Neural cell (in vitro differentiated cells): Measurements from ENCODE around the gene TTYH3.

Experiments
- EP300 ChIP-seq: fragments of 450-650 bp; conservative IDR thresholded peaks from 2 replicates; pipeline ENCODE4 v1.6.1; 2014; ENCODE audit warnings: antibody characterized with exemption, mild to moderate bottlenecking, moderate library complexity; ENCODE audit not compliant: poor library complexity, severe bottlenecking
- EZH2 ChIP-seq: fragments of 200-600, 300-800 bp; shearing (Covaris generic), sonication (generic); IDR thresholded peaks from 2 replicates; pipeline ENCODE4 v1.6.1; 2014; ENCODE audit warnings: antibody characterized with exemption, low read length, borderline replicate concordance, mild to moderate bottlenecking; ENCODE audit not compliant: insufficient read depth, poor library complexity, severe bottlenecking
- POLR2AphosphoS5 ChIP-seq: IDR thresholded peaks from 2 replicates; pipeline ENCODE4 v1.6.1; 2012
- RAD21 ChIP-seq: fragments of 450-650 bp; conservative IDR thresholded peaks from 2 replicates; pipeline ENCODE4 v1.6.1; 2014; ENCODE audit warnings: antibody characterized with exemption, mild to moderate bottlenecking, moderate library complexity
- SMC3 ChIP-seq: fragments of 450-650 bp; conservative IDR thresholded peaks from 2 replicates; pipeline ENCODE4 v1.6.1; 2014; ENCODE audit warnings: antibody characterized with exemption, mild to moderate bottlenecking, moderate library complexity; ENCODE audit not compliant: poor library complexity
- TF ChIP-seq, protein P1 (sequence below): fragments of 450-650 bp; IDR thresholded peaks from 2 replicates; pipeline ENCODE4 v1.5.1; 2014; ENCODE audit warnings: antibody characterized with exemption, mild to moderate bottlenecking, moderate library complexity; ENCODE audit not compliant: poor library complexity, severe bottlenecking
- TF ChIP-seq, protein P2 (sequence below): IDR thresholded peaks from 2 replicates; pipeline ENCODE4 v1.6.1; 2012; ENCODE audit warnings: borderline replicate concordance

DNA sequence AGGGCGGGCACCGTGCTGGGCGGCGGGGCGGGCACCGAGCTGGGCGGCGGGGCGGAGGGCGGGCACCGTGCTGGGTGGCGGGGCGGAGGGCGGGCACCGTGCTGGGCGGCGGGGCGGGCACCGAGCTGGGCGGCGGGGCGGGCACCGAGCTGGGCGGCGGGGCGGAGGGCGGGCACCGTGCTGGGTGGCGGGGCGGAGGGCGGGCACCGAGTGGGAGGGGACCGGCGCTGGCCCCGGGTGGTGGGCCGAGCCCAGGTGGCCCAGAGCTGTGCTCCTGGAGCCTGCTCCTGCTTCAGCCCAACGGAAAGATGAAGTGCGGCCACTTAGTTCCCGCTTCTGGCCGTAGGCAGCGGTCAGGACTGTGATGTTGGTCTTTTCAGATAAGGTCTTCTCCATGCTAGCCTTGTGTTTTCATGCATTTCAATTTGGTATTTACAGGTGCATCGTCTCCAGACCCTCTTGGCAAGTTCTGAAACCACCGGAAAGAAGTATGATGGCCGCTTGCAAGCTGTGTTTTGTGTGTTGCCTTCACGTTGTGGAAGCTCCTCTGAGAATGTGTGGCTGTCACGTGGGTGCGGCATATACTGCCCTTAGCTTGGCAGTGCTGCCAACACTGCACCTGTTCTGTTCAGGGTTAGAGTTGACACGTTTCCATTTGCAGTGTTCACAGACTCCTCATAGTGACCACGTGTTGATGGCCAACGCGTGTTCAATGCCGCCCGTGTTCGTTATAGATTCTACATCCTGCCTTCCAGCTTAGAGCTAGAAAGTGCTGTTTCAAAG is 47.8 kb upstream of the TTYH3 start:
- TF ChIP-seq POLR2AphosphoS5 (no peak), EZH2 (no peak), SMC3 (no peak), EP300 (no peak), RAD21 (no peak)
- TF ChIP-seq, protein P1, sequence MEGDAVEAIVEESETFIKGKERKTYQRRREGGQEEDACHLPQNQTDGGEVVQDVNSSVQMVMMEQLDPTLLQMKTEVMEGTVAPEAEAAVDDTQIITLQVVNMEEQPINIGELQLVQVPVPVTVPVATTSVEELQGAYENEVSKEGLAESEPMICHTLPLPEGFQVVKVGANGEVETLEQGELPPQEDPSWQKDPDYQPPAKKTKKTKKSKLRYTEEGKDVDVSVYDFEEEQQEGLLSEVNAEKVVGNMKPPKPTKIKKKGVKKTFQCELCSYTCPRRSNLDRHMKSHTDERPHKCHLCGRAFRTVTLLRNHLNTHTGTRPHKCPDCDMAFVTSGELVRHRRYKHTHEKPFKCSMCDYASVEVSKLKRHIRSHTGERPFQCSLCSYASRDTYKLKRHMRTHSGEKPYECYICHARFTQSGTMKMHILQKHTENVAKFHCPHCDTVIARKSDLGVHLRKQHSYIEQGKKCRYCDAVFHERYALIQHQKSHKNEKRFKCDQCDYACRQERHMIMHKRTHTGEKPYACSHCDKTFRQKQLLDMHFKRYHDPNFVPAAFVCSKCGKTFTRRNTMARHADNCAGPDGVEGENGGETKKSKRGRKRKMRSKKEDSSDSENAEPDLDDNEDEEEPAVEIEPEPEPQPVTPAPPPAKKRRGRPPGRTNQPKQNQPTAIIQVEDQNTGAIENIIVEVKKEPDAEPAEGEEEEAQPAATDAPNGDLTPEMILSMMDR: no peak
- TF ChIP-seq, protein P2, sequence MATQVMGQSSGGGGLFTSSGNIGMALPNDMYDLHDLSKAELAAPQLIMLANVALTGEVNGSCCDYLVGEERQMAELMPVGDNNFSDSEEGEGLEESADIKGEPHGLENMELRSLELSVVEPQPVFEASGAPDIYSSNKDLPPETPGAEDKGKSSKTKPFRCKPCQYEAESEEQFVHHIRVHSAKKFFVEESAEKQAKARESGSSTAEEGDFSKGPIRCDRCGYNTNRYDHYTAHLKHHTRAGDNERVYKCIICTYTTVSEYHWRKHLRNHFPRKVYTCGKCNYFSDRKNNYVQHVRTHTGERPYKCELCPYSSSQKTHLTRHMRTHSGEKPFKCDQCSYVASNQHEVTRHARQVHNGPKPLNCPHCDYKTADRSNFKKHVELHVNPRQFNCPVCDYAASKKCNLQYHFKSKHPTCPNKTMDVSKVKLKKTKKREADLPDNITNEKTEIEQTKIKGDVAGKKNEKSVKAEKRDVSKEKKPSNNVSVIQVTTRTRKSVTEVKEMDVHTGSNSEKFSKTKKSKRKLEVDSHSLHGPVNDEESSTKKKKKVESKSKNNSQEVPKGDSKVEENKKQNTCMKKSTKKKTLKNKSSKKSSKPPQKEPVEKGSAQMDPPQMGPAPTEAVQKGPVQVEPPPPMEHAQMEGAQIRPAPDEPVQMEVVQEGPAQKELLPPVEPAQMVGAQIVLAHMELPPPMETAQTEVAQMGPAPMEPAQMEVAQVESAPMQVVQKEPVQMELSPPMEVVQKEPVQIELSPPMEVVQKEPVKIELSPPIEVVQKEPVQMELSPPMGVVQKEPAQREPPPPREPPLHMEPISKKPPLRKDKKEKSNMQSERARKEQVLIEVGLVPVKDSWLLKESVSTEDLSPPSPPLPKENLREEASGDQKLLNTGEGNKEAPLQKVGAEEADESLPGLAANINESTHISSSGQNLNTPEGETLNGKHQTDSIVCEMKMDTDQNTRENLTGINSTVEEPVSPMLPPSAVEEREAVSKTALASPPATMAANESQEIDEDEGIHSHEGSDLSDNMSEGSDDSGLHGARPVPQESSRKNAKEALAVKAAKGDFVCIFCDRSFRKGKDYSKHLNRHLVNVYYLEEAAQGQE: no peak
